GM19372 (cell line): Measurements from ENCODE around the gene RPL36.

Experiments
- ATAC-seq: cut with Tn5 transposase; IDR thresholded peaks from one replicate; pipeline ENCODE4 v1.9.1; 2021; ENCODE audit warnings: mild to moderate bottlenecking, low read depth, moderate library complexity; ENCODE audit not compliant: unreplicated experiment

RPL36 gene

DNA sequence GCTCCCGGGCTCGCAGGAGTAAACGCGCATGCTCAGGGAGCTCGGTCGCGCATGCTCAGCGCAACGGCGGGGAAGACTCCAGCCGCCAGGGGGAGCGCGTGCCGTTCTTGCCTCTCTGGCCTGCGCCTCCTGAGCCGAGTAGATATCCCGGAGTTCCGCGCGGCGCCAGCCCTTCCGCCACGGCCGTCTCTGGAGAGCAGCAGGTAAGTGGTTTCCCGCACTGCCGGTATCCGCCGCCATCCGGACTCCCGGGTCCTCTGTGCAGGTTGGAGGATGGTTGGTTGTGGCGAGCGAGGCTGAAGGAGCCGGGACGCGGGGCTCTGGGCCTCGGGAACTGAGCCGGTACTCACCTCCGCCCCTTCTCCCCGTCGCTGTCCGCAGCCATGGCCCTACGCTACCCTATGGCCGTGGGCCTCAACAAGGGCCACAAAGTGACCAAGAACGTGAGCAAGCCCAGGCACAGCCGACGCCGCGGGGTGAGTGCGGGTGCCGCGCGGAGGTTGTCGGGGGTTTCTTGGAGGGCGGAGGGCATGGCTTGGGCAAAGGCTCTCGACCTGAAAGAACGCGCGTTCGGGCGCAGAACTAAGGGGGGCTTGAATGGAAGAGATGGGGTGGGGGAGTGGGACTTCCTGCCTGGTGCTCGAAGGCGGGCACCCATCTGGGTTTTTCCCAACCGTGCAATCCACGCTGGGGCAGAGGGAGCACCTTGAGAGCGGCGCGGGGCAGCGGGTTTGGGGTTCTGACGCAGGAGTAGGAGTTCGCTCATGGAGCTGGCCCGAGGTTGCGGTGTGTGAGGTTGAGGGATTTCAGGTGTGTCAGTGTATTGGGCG lies at the start of gene RPL36:
RPL36 (plus strand) TSS at position 171 of the 830 bp plus-strand sequence; CDS start at position 384, 213 bp downstream.
- ATAC-seq = peak; percentile 43

DNA sequence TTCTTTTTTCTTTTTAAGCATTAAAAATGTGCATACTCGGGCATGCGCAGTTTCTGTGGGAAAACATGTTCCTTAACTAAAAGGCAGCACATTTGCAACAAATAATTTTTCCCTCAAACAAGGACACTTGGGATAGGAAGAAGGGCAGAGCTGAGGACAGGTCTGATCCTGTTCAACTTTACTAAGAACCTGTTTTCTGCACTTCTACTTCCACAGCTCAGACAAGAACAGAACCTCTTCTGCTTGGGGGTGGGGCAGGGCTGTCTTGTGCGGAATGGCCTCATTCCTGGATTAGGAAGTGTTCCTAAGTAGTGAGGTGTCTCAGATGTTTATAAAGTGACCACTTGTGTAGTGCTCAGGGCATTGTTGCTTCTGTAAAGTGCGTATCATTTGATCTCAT lies 48.9 kb upstream of the RPL36 start:
- no peak for ATAC-seq

DNA sequence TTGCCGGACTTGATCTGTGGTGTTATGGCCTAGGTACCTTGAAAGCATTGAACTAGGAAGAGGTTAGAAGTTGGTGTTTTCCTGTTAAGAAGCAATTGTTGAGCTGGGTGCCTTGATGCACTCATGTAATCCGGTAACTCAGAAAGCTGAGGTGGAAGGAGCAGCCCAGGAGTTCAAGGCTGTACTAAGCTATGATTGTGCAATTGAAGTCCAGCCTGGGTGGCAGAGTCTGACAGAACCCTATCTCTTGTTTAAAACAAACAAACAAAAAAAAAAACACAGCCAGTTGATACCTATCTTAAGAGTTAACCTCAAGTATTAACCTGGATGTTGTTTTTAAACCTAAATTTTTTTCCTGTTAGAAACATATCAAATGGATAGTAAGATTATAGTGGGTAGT lies 47.9 kb upstream of the RPL36 start:
- no peak for ATAC-seq

DNA sequence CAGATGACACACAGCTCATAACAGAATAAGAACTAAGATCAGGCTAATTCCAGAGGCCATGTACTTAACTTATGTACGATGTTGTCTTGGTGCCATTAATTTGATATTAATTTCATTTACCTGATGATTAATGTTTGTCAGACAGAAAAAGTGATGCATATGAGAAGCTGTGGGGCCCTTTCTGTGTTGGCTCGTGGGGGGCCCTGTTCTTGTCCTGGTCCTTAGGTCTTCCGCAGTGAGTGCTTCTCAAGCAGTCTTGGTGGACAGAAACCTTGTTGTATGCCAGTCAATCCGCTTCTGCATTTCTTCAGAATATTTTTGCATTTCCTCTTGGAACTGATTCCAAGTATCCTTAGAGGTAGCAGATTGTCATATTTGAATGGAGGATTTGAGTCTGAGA lies 47.0 kb upstream of the RPL36 start:
- ATAC-seq = no peak

DNA sequence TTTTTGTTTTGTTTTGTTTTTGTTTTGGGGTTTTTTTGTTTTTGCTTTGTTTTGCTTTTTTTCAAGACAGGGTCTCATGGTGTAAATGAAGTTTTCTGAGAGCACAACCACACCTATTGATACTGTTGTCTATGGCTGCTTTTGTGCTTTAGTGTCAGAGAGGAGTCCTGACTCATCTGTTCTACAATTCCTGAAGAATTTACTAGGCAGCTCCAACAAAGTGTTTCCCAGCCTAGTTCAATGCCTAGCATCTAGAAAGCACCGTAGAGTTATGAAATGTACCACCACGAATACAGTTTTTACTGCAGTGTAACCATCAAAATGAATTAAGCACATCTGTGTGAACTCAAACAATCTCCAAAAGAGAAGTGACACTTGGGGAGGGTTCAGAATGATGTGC lies 46.1 kb upstream of the RPL36 start:
- ATAC-seq = no peak

DNA sequence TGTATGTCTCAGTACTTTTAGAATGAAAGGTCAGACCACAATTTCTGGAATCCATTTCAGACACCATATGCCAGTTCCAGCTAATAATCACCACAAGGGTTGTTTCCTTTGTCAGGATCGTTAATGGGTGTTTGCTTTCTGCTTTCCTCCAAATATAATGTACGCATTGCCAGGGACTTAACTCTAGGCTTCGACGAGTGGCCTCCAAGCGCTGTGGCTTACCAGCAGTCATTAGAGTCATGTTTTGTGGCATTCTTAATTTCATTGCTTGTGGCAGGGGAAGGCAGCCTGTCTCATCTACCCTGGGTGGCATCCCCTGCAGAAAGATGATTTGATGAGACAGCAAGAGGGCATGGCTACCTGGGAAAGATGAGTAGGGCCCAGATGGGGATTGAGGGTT lies 44.7 kb upstream of the RPL36 start:
- no peak for ATAC-seq

DNA sequence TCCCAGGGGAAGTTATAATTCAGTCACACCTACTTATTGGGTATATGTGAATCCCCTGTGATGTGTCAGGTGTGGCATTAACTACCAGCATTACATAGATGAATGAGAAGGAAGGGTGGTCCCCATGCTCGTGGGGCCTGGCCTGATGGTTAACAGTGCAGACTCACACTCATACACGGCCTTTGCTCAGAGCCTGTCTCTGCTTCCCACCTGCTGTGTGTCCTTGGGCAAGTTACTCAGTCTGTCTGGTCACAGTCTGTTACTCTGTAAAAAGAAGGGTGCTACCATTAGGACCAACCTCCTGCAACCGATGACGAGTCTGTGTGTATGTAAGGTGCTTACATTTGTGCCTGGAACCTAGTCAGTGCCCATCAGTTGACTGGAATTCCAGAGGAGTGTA lies 43.4 kb upstream of the RPL36 start:
- no peak for ATAC-seq

DNA sequence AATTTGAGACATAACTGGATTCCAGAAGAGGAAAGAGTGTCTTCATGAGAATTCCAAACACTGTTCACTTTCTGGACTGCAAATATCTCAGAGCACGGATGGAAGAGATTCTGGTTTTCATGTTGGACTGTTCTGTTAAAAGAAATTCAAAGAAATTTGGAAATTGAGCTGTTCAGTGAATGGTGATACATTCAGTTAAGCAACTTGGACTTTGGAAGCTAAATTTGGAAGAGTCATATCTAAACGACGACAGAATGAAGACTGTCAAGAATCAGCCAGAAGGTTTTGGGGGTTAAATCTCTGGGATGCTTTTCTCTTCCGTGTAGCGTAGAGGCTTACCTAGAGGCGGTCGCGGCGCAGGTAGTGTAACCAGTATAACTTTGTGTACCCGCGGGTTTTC lies 41.6 kb upstream of the RPL36 start:
- ATAC-seq = no peak

DNA sequence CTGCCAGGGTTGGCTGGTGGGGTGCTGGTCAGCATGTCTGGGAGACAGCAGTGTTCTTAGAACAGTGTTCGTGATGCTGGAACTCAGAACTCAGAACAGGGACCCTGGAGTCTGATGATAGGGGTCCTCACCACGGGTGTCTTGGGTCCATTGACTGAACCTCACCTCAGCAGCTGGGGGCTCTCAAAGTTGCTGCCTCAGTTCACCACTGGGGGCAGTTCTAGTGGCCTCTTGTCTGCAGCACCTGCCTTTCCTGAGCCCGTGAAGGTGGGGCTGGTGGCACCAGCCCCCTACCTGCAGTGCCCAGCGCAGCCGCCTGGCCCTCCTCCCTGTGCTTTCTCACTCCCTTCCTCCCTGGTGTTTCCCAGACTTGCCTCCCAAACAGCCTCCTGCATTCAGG lies 38.7 kb upstream of the RPL36 start:
- ATAC-seq = no peak

DNA sequence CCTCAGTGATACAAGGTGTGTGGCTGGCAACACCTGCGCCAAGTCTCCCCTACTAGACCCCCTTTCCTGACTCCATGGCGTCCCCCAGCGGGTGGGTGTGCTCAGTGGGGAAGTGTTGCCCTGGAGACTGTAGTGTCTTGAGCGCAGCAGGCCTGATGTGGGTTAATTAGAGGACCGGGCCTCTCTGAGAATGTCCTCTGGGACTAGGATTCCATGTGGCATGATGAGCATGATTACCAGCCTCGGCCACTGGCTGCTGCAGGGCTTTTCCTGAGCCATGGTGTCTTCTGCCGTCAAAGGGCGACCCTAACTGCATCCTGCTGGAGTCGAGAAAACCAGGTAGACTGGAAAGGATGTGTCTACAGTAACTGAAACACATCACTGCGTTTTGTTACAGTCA lies 37.8 kb upstream of the RPL36 start:
- ATAC-seq = no peak

DNA sequence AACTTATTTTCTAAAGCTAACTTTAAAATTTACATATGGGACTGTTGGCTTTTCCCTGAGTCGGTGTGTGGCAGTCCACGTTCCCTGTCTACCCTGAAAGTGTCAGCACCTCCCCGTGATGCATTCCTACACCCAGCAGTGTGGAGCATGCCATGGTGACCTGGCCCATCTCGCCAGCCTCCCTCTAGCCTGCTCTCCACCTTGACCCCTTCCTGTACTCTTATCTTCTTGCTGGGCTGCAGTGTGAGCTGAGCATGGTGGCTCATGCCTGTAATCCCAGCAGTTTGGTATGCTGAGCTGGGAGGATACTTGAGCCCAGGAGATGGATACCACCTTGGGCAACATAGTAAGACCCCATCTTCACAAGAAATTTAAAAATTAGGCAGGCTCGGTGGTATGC lies 35.2 kb upstream of the RPL36 start:
- no peak for ATAC-seq

DNA sequence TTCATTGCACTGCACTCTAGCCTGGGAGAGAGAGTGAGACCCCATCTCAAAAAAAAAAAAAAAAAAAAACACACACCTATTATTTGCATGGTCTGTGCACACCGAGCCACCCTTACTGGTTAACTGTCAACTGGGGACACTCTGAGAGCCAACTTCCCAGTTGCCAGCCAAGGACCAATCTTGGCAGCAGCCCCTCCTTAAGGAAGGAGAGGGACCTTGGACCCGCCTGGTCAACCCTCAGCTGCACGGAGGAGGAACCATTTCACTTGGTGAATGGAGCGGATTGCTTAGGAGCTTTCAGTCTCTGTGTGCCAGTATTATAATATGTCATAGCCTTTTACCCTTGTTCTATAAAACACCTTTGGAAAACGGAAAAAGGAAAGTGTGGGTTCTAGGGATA lies 34.7 kb upstream of the RPL36 start:
- ATAC-seq = no peak

DNA sequence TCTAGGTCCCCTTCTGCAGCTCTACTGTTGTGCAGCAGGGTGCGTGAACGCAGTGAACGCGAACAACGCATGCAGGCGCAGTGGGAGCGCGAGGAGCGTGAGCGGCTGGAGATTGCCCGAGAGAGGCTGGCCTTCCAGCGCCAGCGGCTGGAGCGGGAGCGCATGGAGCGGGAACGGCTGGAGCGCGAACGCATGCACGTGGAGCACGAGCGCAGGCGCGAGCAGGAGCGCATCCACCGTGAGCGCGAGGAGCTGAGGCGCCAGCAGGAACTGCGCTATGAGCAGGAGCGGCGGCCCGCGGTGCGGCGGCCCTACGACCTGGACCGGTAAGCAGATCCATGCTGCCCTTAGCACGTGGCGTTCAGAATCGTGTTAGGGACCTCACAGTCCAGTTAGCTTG lies 28.6 kb upstream of the RPL36 start:
- no peak for ATAC-seq

DNA sequence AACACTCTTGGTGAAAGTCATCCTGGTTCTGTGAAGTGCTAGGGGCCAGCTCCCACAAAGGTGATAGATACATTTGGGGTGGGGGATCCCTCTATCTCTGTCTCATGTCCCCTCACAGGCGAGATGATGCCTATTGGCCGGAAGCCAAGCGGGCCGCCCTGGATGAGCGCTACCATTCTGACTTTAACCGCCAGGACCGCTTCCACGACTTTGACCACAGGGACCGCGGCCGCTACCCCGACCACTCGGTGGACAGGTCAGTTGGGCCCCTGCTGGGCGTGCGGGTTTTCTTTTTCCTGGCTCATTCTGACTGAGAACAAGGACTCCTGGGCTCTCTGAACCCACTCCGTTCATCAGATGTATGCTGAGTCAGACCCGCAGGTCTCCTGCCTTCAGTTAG lies 26.2 kb upstream of the RPL36 start:
- no peak for ATAC-seq

DNA sequence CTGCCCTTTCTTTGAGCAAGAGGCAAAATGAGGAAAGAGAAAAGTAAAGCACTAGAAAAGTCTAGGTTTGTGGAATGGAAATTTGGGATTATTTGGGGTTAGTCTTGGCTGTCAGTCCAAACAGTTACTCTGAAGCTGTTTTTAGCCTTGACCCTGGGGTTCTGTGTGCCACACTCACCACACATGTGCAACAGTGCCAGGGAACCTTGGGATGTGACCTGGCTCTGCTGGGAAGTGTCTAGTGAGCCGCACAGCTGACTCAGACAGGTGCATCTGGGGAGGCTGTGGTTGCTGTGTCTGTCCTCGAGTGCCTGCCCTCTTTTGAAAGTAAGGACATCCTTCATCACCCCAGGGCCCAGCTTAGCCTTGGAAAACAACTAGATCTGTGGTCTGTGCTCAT lies 25.6 kb upstream of the RPL36 start:
- ATAC-seq = no peak

DNA sequence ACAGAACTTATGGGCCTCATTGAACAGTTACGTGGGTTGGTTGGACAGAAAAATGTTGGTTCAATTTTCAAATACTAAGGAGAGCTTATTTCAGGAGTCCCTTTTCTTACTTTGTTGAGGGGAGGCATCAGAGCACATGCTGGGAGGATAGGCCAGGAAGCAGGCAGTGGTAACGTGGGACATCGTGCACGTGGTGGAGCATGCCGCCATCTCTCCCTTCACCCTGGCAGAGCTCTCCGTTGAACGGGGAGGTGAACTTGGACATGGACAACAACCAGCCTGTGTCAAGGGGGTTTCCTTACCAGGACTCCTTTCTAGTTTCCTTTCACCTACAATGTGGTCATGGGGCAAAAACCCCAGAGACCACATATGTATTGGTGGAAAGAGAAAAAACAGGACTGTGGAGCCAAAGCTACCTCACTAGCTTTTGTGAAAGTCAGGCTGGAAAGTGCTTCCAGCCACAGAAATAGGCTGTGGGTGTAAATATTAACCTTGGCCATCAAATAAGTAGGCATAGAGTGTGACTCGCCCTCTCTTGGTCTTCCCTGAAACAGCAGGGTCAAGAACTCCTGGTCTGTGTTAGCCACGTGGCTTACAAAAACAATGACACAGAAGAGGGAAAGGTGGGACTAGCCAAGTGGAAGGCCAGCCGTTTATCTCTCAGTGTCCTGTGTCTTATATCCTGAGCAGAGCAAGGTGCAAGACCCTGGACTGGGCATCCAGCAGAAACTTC lies 24.1 kb upstream of the RPL36 start:
- ATAC-seq = no peak

DNA sequence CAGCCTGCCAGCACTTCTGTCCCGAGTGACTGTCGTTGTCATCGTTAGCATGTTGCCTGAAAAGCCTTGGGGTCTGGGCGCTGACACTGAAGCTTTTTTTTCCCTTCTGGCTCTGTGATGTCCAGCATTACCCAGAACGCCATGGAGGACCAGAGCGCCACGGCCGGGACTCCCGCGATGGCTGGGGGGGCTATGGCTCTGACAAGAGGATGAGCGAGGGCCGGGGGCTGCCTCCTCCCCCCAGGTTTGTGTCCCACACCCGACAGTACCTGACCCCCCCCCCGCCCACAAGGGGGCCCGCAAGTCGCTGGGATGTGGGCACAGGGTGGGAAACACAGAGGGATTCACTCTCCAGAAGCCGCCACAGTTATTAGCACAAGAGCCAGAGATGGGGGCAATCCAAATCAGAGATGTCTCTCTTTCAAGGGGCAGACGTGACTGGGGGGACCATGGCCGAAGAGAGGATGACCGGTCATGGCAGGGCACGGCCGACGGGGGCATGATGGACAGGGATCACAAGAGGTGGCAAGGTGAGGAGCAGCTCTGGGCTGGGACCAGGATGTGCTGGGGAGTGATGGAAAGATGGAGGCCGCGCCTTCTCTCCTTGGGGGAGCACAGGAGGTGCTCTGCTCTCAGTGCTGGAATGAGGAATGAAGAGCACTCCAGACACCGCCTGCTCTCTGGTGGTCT lies 23.0 kb upstream of the RPL36 start:
- ATAC-seq = no peak

DNA sequence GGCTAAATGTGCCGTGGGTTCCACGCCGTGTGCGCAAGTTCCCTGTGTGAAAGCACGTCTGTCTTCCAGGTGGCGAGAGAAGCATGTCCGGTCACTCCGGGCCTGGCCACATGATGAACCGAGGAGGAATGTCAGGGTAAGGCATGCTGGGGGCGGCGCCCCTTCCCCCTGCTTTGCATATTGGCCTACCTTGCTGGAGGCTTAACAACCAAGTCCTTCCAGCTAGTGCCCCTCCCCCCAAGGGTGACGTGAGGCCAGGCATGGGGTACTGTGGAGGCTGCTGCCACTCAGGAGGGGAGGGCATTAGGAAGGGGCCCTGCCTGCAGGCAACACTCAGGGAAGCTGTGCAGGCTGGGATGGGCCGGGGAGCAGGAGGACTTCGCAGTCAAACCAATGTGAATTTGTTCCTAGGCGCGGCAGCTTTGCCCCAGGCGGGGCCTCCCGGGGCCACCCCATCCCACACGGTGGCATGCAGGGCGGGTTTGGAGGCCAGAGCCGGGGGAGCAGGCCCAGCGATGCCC lies 22.3 kb upstream of the RPL36 start:
- ATAC-seq = no peak

DNA sequence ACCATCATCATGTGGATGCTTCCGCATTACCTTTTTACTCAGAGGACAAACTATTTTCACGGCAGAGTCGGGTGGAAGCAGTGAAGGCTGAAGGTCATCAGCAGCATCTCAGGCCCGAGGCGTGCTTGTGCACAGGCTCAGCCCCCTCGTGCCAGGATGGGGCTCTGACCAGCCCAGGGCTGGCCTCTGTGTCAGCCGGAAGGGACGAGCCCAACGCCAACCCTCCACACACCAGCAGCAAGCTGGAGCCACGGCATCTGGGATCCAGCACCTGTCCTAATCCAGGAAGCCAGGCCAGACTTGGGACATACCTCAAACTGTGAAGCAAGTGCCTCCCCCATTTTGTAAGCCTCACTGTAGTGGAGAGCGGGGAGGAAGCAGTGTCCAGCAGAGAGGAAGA lies 20.9 kb upstream of the RPL36 start:
- ATAC-seq = no peak

DNA sequence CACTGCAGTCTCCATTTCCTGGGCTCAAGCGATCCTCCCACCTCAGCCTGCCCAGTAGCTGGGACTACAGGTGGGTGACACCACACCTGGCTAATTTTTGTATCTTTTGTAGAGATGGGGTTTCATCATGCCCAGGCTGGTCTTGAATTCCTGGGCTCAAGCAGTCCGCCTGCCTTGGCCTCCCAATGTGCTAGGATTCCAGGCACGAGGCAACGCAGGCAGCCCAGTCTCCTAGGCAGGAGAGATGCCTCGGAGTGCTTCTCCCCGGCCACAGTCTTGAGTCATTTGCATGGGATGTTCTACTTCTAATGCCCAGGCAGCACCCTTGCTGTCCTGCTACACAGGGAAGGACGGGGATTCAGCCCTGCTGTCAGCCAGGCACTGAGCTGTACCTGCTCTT lies 18.5 kb upstream of the RPL36 start:
- ATAC-seq = no peak

DNA sequence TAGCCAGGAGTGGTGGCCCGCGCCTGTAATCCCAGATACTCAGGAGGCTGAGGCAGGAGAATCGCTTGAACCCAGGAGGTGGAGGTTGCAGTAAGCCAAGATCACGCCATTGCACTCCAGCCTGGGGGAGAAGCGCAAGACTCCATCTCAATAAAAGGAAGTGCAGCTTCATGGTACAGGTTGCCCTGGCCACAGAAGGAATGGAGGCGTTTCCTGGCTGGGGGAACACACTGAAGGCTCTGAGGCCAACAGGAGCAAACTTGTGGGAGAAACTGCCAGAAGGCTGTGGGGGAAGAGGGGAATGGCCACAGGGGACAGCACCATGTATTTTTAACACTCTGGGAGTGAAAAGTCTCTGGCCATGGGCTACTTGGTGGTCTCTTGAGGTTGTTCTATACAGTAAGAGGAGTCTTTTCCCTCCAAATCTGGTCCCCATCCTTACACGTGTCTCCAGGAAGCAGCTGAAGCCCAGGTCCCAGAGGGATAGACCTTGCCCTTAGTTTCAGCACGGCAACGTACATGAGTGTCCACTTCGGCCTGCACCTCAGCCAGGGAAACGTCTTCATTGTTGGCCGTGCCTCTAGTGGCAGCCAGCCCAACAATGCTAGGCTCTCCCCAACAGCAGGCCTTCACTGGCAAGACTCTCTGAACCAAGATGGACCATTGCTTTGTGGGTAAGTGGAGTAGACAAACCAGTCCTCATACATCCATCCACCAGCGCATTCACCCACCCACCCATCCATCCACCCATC lies 17.2 kb upstream of the RPL36 start:
- ATAC-seq = no peak
